ENCODE data around the gene FRMPD1. TPM values are rescaled to one million over a fixed set of nuclear protein-coding genes. Genes with fewer than 3 reads are reported as not detected.

FRMPD1 gene
- polyA plus RNA-seq, 1 donor, result 0.61 TPM

DNA sequence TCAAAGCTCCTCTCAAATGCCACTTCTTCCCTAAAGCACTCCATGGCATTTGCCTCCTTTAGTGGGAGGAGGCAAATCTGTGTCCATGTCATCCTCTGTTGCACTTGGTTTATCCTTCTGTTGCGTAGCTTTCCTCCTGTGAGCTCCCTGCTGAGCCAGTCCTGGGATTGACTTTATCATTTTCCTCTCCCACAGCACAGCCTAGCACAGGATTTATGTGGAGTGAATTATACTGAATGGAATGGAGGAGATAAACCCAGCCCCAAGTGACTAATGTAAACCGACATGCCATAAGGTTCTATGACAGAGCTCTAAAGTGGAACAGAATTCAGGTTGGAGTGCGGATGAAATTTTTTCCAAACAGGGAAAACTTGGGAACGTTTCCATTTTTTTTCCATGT is 31.9 kb upstream of the FRMPD1 start:
- H3K4me1 ChIP-seq (ENCODE audit: control insufficient read depth, insufficient read depth, low read length), result no peaks in the 10 kb centered on the region
- no peak overlapping the region for H3K27ac ChIP-seq (ENCODE audit: low read length)
- H3K4me3 ChIP-seq (ENCODE audit: low read length), result no peak overlapping the region
- H3K9me3 ChIP-seq (ENCODE audit: control insufficient read depth, low read depth, low read length), result no peaks in the 10 kb centered on the region
- H3K36me3 ChIP-seq (ENCODE audit: control insufficient read depth, insufficient read depth, low read length), result no peaks in the 10 kb centered on the region
- DNase-seq, result no peak
- no CpG with 5 or more reads among the region's 4 CpGs for WGBS (ENCODE audit: insufficient coverage, low lambda C conversion rate)
- peaks cover 12% of the 10 kb centered on the region for H3K27me3 ChIP-seq (ENCODE audit: control insufficient read depth, insufficient read depth, low read length)

DNA sequence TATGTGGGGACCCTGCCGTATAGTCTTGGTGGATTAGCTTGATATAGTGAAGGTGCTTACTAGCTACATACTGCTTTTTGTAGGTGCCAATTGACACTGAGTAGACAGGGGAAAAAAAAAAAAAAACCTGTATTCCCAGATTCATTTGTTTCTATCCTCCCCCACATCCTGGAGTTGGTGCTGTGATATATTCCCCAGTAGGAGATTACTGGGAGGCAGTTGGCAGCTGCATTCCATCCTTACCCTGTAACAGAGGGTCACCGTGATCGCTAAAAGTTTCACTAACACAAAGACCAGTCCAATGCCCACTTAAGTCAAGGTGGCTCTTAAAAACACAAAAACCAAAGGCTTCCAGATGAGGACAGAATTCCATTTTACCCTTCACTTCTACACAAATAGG is 30.9 kb upstream of the FRMPD1 start:
- no peaks in the 10 kb centered on the region for H3K9me3 ChIP-seq (ENCODE audit: control insufficient read depth, low read depth, low read length)
- peaks cover 8% of the 10 kb centered on the region for H3K27me3 ChIP-seq (ENCODE audit: control insufficient read depth, insufficient read depth, low read length)
- no peaks in the 10 kb centered on the region for H3K36me3 ChIP-seq (ENCODE audit: control insufficient read depth, insufficient read depth, low read length)
- WGBS (ENCODE audit: insufficient coverage, low lambda C conversion rate), result no CpG with 5 or more reads among the region's 3 CpGs
- no peak overlapping the region for H3K4me3 ChIP-seq (ENCODE audit: low read length)
- no peak overlapping the region for H3K27ac ChIP-seq (ENCODE audit: low read length)
- H3K4me1 ChIP-seq (ENCODE audit: control insufficient read depth, insufficient read depth, low read length), result no peaks in the 10 kb centered on the region
- DNase-seq, result no peak

DNA sequence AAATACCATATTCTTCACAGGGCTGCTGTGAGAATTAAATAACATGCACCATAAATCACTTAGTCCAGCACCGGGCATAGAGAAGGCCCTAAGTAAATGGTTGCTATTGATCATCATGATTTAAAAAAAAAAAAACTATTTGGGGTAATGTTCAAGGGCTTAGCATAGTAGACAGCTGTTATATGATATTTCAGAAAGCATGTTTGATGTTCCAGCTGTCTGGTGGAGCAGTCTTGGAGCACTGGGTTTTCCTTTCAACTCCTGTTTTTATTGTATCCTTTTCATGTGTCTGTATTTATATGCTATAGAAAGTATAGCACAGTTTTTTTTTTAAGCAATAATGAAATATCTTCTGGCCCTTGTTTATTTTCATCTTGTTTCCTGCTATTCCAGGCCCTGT is 30.4 kb upstream of the FRMPD1 start:
- H3K36me3 ChIP-seq (ENCODE audit: control insufficient read depth, insufficient read depth, low read length), result no peaks in the 10 kb centered on the region
- WGBS (ENCODE audit: insufficient coverage, low lambda C conversion rate), result no CpG with 5 or more reads among the region's 1 CpG
- H3K4me1 ChIP-seq (ENCODE audit: control insufficient read depth, insufficient read depth, low read length), result no peaks in the 10 kb centered on the region
- H3K4me3 ChIP-seq (ENCODE audit: low read length), result no peak overlapping the region
- no peaks in the 10 kb centered on the region for H3K9me3 ChIP-seq (ENCODE audit: control insufficient read depth, low read depth, low read length)
- H3K27ac ChIP-seq (ENCODE audit: low read length), result no peak overlapping the region
- H3K27me3 ChIP-seq (ENCODE audit: control insufficient read depth, insufficient read depth, low read length), result peaks cover 8% of the 10 kb centered on the region
- no peak for DNase-seq

DNA sequence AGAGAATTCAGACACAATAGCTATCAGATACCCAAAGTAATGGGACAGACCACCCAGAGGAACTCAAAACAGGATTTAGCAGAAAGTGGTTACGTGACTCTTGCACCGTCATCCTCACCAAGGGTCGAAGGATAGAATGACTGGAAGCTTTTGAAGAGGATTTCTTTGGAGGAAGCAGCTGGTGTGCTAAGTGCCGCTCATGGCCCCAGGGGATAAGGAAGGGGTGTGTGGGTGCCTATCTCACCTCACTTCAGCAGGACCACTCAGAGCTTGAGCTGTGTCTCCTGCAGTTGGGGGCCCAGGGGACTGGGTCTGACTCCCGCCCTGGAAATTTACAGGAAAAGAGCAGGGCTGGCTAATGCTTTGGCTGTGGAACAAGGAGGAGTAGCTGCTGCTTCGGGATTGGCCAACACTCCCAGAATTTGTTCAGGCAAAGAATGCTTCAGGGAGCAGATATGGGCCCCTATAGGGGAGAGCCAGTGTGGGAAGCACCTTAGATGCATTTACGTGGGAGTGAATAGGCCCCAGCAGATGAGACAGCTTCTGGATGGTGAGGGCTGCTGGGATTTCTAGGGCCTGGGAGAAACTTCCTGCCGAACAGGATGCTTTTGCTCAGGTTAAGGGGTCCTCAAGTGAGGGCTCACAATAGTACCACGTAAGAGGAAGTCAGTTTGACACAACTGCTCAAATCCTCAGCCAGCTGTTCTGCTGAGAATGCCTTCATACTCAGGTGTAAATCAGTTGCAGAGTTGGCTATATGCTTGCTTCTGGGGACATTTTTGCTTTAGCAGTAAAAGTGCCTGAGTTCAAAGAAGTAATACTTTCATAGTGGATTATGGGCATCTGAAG is 29.3 kb upstream of the FRMPD1 start:
- Histone ChIP-seq H3K4me3 (ENCODE audit: low read length) (no peak overlapping the region), H3K27me3 (ENCODE audit: control insufficient read depth, insufficient read depth, low read length) (peaks cover 10% of the 10 kb centered on the region), H3K36me3 (ENCODE audit: control insufficient read depth, insufficient read depth, low read length) (no peaks in the 10 kb centered on the region), H3K9me3 (ENCODE audit: control insufficient read depth, low read depth, low read length) (no peaks in the 10 kb centered on the region), H3K27ac (ENCODE audit: low read length) (no peak overlapping the region), H3K4me1 (ENCODE audit: control insufficient read depth, insufficient read depth, low read length) (no peaks in the 10 kb centered on the region)
- WGBS (ENCODE audit: insufficient coverage, low lambda C conversion rate), result no CpG with 5 or more reads among the region's 9 CpGs
- no peak for DNase-seq

DNA sequence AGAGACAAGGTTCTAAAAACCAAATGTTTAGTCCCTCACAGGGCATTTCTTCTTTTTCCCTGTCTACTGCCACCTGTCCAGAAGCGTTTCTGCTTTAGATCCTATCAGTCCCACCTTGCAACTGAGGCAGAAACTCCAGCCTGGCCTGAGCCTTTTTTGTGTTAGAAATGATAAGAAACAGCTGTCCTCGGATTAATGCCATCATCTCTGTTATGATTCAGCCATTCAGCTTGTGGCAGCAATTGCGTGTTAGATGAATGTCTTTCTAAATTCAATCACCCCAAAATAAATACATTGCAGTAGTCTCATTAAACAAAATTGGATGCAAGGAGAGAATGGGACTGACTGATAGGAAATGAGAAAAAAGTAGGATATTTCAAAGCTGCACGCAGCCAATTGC is 28.3 kb upstream of the FRMPD1 start:
- 86% methylated on average over 1 of the region's 4 CpGs for WGBS (ENCODE audit: insufficient coverage, low lambda C conversion rate)

DNA sequence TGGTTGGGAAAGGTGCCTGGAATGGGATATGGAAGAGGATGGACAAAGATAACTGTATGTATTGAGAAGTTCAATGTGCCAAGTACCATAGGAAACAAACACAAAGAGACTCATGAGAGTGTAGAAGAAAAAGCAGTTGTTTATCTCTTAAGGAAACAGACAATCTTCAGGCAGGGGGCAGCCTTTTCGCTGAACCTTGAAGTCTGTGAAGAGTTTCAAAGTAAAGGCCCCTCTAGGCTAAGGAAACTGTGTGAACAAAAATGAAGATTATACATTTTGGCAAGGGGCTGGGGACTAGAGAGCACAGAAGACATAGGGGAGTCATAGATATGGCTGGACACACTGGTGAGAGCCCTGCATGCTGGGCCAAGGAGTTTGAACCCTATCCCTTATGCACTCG is 27.5 kb upstream of the FRMPD1 start:
- H3K4me3 ChIP-seq (ENCODE audit: low read length), result no peak overlapping the region
- H3K36me3 ChIP-seq (ENCODE audit: control insufficient read depth, insufficient read depth, low read length), result no peaks in the 10 kb centered on the region
- H3K27ac ChIP-seq (ENCODE audit: low read length), result no peak overlapping the region
- H3K4me1 ChIP-seq (ENCODE audit: control insufficient read depth, insufficient read depth, low read length), result no peaks in the 10 kb centered on the region
- WGBS (ENCODE audit: insufficient coverage, low lambda C conversion rate), result no CpG with 5 or more reads among the region's 2 CpGs
- peaks cover 4% of the 10 kb centered on the region for H3K27me3 ChIP-seq (ENCODE audit: control insufficient read depth, insufficient read depth, low read length)
- DNase-seq, result no peak
- no peaks in the 10 kb centered on the region for H3K9me3 ChIP-seq (ENCODE audit: control insufficient read depth, low read depth, low read length)

More for the DNA sequence above, 28.3 kb upstream of the FRMPD1 start:
- Histone ChIP-seq H3K27ac (ENCODE audit: low read length) (no peak overlapping the region), H3K9me3 (ENCODE audit: control insufficient read depth, low read depth, low read length) (no peaks in the 10 kb centered on the region), H3K4me3 (ENCODE audit: low read length) (no peak overlapping the region), H3K4me1 (ENCODE audit: control insufficient read depth, insufficient read depth, low read length) (no peaks in the 10 kb centered on the region), H3K27me3 (ENCODE audit: control insufficient read depth, insufficient read depth, low read length) (peaks cover 10% of the 10 kb centered on the region), H3K36me3 (ENCODE audit: control insufficient read depth, insufficient read depth, low read length) (no peaks in the 10 kb centered on the region)
- no peak for DNase-seq

DNA sequence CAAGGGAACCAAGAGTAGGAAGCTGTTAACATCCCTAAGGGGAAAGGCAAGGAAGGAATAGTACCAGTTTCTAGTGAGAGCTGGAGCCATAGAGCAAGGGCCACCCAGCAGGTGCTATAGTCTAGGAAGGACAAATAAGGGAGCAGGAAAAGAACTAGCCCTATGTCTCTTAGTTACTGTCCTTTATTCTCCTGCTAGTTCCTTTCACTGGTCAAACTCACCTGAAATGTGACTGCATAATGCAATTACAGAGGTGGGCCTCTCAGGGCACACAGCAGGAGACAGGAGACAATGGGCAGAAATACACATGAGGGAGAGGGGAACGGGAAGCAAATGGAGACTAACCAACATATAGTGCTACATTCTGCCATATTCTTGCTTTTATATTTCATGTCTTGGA is 26.7 kb upstream of the FRMPD1 start:
- WGBS (ENCODE audit: insufficient coverage, low lambda C conversion rate), result no CpG with 5 or more reads among the region's 1 CpG
- H3K36me3 ChIP-seq (ENCODE audit: control insufficient read depth, insufficient read depth, low read length), result no peaks in the 10 kb centered on the region
- H3K27me3 ChIP-seq (ENCODE audit: control insufficient read depth, insufficient read depth, low read length), result peaks cover 2% of the 10 kb centered on the region
- H3K4me1 ChIP-seq (ENCODE audit: control insufficient read depth, insufficient read depth, low read length), result no peaks in the 10 kb centered on the region
- no peak overlapping the region for H3K4me3 ChIP-seq (ENCODE audit: low read length)
- no peaks in the 10 kb centered on the region for H3K9me3 ChIP-seq (ENCODE audit: control insufficient read depth, low read depth, low read length)
- no peak for DNase-seq
- H3K27ac ChIP-seq (ENCODE audit: low read length), result no peak overlapping the region

DNA sequence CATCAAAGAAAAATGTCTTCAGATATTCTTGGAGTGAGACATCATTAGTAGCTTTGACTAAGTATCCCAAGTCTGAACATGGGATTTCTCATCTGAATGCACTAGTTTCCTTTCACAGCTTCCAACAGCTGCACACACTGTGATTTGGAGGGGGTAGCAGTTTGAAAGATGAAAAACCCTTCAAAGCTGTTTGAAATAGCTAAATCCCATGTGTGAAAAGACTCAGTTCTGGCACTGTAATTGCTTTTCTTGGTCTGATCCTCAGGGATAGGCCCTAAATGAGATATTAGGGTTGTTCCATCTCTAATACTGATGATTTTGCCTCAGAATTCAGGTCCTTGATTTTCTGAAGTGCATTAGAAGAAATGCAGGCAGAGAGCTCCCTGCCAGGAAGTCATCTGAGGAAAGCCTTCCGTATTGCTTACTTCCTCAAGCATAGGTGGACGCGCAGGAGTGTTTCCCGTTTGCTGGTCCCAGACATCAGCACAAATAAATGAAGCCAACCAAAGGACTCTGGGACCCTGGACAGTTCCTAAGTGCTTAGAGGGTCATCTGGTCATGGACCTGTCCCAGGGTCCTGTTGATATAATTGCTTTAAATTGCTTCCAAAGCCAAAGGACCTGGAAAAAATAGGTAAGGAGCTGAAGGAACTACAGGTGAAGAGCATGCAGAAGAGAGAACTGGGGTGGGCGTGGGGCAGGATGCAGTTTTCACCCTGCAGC is 25.6 kb upstream of the FRMPD1 start:
- no peak overlapping the region for H3K27ac ChIP-seq (ENCODE audit: low read length)
- WGBS (ENCODE audit: insufficient coverage, low lambda C conversion rate), result no CpG with 5 or more reads among the region's 5 CpGs
- no peaks in the 10 kb centered on the region for H3K36me3 ChIP-seq (ENCODE audit: control insufficient read depth, insufficient read depth, low read length)
- no peak for DNase-seq
- H3K27me3 ChIP-seq (ENCODE audit: control insufficient read depth, insufficient read depth, low read length), result peaks cover 2% of the 10 kb centered on the region
- no peak overlapping the region for H3K4me3 ChIP-seq (ENCODE audit: low read length)
- no peaks in the 10 kb centered on the region for H3K4me1 ChIP-seq (ENCODE audit: control insufficient read depth, insufficient read depth, low read length)
- no peaks in the 10 kb centered on the region for H3K9me3 ChIP-seq (ENCODE audit: control insufficient read depth, low read depth, low read length)

DNA sequence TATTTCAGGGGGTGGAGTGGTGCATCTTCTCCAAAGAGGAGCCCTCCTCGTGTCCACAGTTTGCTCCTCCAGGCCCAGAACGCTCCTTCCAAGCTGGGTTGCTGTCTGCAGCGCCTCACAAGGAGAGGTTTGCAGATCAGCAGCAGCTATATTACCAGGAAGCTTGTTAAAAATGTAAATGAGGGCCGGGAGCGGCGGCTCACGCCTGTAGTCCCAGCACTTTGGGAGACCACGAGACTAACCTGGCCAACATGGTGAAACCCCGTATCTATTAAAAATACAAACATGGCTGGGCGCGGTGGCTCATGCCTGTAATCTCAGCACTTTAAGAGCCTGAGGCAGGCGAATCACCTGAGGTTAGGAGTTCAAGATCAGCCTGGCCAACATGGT is 25.0 kb upstream of the FRMPD1 start:
- no CpG with 5 or more reads among the region's 12 CpGs for WGBS (ENCODE audit: insufficient coverage, low lambda C conversion rate)
- Histone ChIP-seq H3K9me3 (ENCODE audit: control insufficient read depth, low read depth, low read length) (no peaks in the 10 kb centered on the region), H3K4me1 (ENCODE audit: control insufficient read depth, insufficient read depth, low read length) (no peaks in the 10 kb centered on the region), H3K27ac (ENCODE audit: low read length) (no peak overlapping the region), H3K4me3 (ENCODE audit: low read length) (no peak overlapping the region), H3K36me3 (ENCODE audit: control insufficient read depth, insufficient read depth, low read length) (no peaks in the 10 kb centered on the region), H3K27me3 (ENCODE audit: control insufficient read depth, insufficient read depth, low read length) (peaks cover 2% of the 10 kb centered on the region)
- no peak for DNase-seq

DNA sequence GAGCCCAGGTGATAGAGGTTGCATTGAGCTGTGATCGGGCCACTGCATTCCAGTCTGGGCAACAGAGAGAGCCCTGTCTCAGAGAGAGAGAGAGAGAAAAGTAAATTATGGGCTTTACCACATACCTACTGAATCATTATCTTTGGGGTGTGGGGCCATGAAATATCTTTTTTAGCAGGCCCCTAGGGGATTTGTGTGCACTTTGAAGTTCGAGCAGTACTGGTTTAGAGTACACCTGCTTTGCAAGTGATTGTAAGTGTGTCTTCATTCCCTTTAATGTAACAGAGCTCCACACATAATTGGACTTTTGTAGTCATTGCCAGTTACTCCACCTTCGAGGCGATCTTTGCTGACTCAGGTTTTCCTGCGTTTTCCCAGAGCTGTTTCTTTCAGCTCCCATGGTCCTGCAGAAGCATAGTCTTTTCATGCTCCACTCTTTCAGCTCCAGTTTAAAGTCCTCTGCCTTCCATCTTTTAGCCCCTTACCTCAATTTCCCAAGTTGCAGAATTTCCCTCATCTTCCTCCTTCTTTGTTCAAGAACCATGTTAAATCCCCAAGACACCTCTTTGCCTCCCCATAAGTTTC is 24.0 kb upstream of the FRMPD1 start:
- Histone ChIP-seq H3K4me1 (ENCODE audit: control insufficient read depth, insufficient read depth, low read length) (no peaks in the 10 kb centered on the region), H3K9me3 (ENCODE audit: control insufficient read depth, low read depth, low read length) (no peaks in the 10 kb centered on the region), H3K27ac (ENCODE audit: low read length) (no peak overlapping the region), H3K4me3 (ENCODE audit: low read length) (no peak overlapping the region), H3K27me3 (ENCODE audit: control insufficient read depth, insufficient read depth, low read length) (peaks cover 2% of the 10 kb centered on the region), H3K36me3 (ENCODE audit: control insufficient read depth, insufficient read depth, low read length) (no peaks in the 10 kb centered on the region)
- no peak for DNase-seq
- 33% methylated on average over 1 of the region's 5 CpGs for WGBS (ENCODE audit: insufficient coverage, low lambda C conversion rate)

Measured in large intestine (tissue), 3 donors.